H9 (cell line): ENCODE measurements around the gene PRPH. TPM values are rescaled to one million over a fixed set of nuclear protein-coding genes. Genes with fewer than 3 reads are reported as not detected.

Experiments
- DNase-seq: peaks from one replicate; pipeline ENCODE4 v3.0.0-alpha.2; 2017
- H2AFZ ChIP-seq: one replicate; pipeline ENCODE4 v1.6.1; 2013; ENCODE audit warnings: mild to moderate bottlenecking, low read length, control low read depth, moderate library complexity
- H2AK5ac ChIP-seq: 2 replicates; pipeline ENCODE4 v1.6.1; 2013; ENCODE audit warnings: low read length, control low read depth, mixed read lengths; ENCODE audit not compliant: insufficient read length
- H2BK120ac ChIP-seq: one replicate; pipeline ENCODE4 v1.6.1; 2013; ENCODE audit warnings: low read depth, mild to moderate bottlenecking, low read length, control low read depth, inconsistent platforms; ENCODE audit not compliant: poor library complexity, severe bottlenecking
- H2BK12ac ChIP-seq: 2 replicates; pipeline ENCODE4 v1.6.1; 2013; ENCODE audit warnings: low read length, control low read depth, mixed read lengths, low read depth; ENCODE audit not compliant: insufficient read length
- H2BK15ac ChIP-seq: 2 replicates; pipeline ENCODE4 v1.6.1; 2013; ENCODE audit warnings: low read depth, low read length, control low read depth
- H2BK20ac ChIP-seq: one replicate; pipeline ENCODE4 v1.6.1; 2013; ENCODE audit warnings: low read depth, mild to moderate bottlenecking, low read length, control low read depth, inconsistent platforms; ENCODE audit not compliant: poor library complexity, severe bottlenecking
- H2BK5ac ChIP-seq: 2 replicates; pipeline ENCODE4 v1.6.1; 2013; ENCODE audit warnings: low read length, control low read depth, mixed read lengths; ENCODE audit not compliant: insufficient read length
- H3K14ac ChIP-seq: 2 replicates; pipeline ENCODE4 v1.6.1; 2013; ENCODE audit warnings: low read length, control low read depth; ENCODE audit not compliant: insufficient read depth
- H3K18ac ChIP-seq: 2 replicates; pipeline ENCODE4 v1.6.1; 2013; ENCODE audit warnings: low read depth, mild to moderate bottlenecking, mixed read lengths, low read length, control low read depth; ENCODE audit not compliant: insufficient read length
- H3K23ac ChIP-seq: 2 replicates; pipeline ENCODE4 v1.6.1; 2013; ENCODE audit warnings: low read length, control low read depth, mixed read lengths, low read depth; ENCODE audit not compliant: insufficient read length
- H3K23me2 ChIP-seq: 2 replicates; pipeline ENCODE4 v1.6.1; 2013; ENCODE audit warnings: low read depth, mild to moderate bottlenecking, mixed read lengths, low read length, control low read depth; ENCODE audit not compliant: insufficient read length, poor library complexity, severe bottlenecking
- H3K27ac ChIP-seq: 2 replicates; pipeline ENCODE4 v1.5.1; 2013; ENCODE audit warnings: low read length, control low read depth, mixed read lengths, low read depth; ENCODE audit not compliant: insufficient read length
- H3K27me3 ChIP-seq: 2 replicates; pipeline ENCODE4 v1.6.1; 2013; ENCODE audit warnings: low read length, control low read depth, inconsistent platforms; ENCODE audit not compliant: insufficient read depth
- H3K4ac ChIP-seq: 2 replicates; pipeline ENCODE4 v1.6.1; 2013; ENCODE audit warnings: low read depth, mild to moderate bottlenecking, control low read depth, inconsistent platforms, low read length, moderate library complexity
- H3K4me1 ChIP-seq: 2 replicates; pipeline ENCODE4 v1.6.1; 2013; ENCODE audit warnings: low read length, control low read depth, inconsistent platforms; ENCODE audit not compliant: insufficient read depth
- H3K4me2 ChIP-seq: 2 replicates; pipeline ENCODE4 v1.6.1; 2013; ENCODE audit warnings: low read length, control low read depth, mixed read lengths; ENCODE audit not compliant: insufficient read length, insufficient read depth
- H3K56ac ChIP-seq: 2 replicates; pipeline ENCODE4 v1.6.1; 2013; ENCODE audit warnings: low read depth, mild to moderate bottlenecking, mixed read lengths, low read length, control low read depth; ENCODE audit not compliant: insufficient read length
- H3K79me1 ChIP-seq: 2 replicates; pipeline ENCODE4 v1.6.1; 2013; ENCODE audit warnings: low read depth, mild to moderate bottlenecking, moderate library complexity, low read length, control low read depth, inconsistent platforms; ENCODE audit not compliant: insufficient read depth, poor library complexity, severe bottlenecking
- H3K79me2 ChIP-seq: 2 replicates; pipeline ENCODE4 v1.6.1; 2013; ENCODE audit warnings: low read length, control low read depth, inconsistent platforms; ENCODE audit not compliant: insufficient read depth
- H3K9ac ChIP-seq: 2 replicates; pipeline ENCODE4 v1.6.1; 2013; ENCODE audit warnings: low read length, control low read depth, mixed read lengths; ENCODE audit not compliant: insufficient read length; ENCODE audit errors: extremely low read depth
- H3K9me3 ChIP-seq: one replicate; pipeline ENCODE4 v1.6.1; 2013; ENCODE audit warnings: low read depth, low read length, inconsistent platforms; ENCODE audit not compliant: control insufficient read depth
- H3T11ph ChIP-seq: one replicate; pipeline ENCODE4 v1.6.1; 2013; ENCODE audit warnings: mild to moderate bottlenecking, low read length, control low read depth, inconsistent platforms
- H4K20me1 ChIP-seq: one replicate; pipeline ENCODE4 v1.6.1; 2013; ENCODE audit not compliant: control insufficient read depth, insufficient read length, insufficient read depth
- H4K5ac ChIP-seq: 2 replicates; pipeline ENCODE4 v1.6.1; 2013; ENCODE audit warnings: low read depth, mild to moderate bottlenecking, mixed read lengths, low read length, control low read depth; ENCODE audit not compliant: insufficient read length
- H4K8ac ChIP-seq: replicated peaks from 2 replicates; pipeline ENCODE4 v1.6.1; 2013; ENCODE audit warnings: low read length, control low read depth, mixed read lengths, low read depth; ENCODE audit not compliant: insufficient read length
- H4K91ac ChIP-seq: 2 replicates; pipeline ENCODE4 v1.6.1; 2013; ENCODE audit warnings: low read depth, mild to moderate bottlenecking, moderate library complexity, mixed read lengths, low read length, control low read depth; ENCODE audit not compliant: insufficient read length
- H3K27ac Mint-ChIP-seq, 3 experiments: 2 replicates in 2 of 3; 3 replicates in 1 of 3; pipeline ENCODE4 v1.8.0; 2020 to 2021; ENCODE audit warnings: mixed read lengths in 3 of 3, mild to moderate bottlenecking in 1 of 3, moderate library complexity in 1 of 3
- H3K27me3 Mint-ChIP-seq: 2 replicates; pipeline ENCODE4 v1.8.0; 2021; ENCODE audit warnings: low read depth, mild to moderate bottlenecking, moderate library complexity, mixed read lengths
- H3K36me3 Mint-ChIP-seq, 3 experiments: 2 replicates in 2 of 3; 3 replicates in 1 of 3; pipeline ENCODE4 v1.8.0; 2020 to 2021; ENCODE audit warnings: low read depth in 3 of 3, mixed read lengths in 3 of 3; ENCODE audit not compliant: insufficient read depth in 1 of 3
- H3K4me1 Mint-ChIP-seq, 2 experiments: 2 replicates each; pipeline ENCODE4 v1.8.0; 2020; ENCODE audit warnings: mixed read lengths in 2 of 2
- H3K4me3 Mint-ChIP-seq, 2 experiments: 2 replicates in 1 of 2; 3 replicates in 1 of 2; pipeline ENCODE4 v1.8.0; 2020 to 2021; ENCODE audit warnings: mild to moderate bottlenecking in 2 of 2, mixed read lengths in 2 of 2, moderate library complexity in 1 of 2
- H3K9me3 Mint-ChIP-seq, 2 experiments: 2 replicates in 1 of 2; 3 replicates in 1 of 2; pipeline ENCODE4 v1.8.0; 2020; ENCODE audit warnings: mild to moderate bottlenecking in 2 of 2, mixed read lengths in 2 of 2, moderate library complexity in 1 of 2
- CTCF ChIP-seq: fragments of 200-600 bp; sonication (generic); conservative IDR thresholded peaks from 3 replicates; pipeline ENCODE4 v1.8.0; 2021; ENCODE audit warnings: antibody characterized with exemption, mild to moderate bottlenecking
- WGBS: extraction: QIAGEN DNeasy Blood & Tissue Kit; methylation state at CpG from one replicate; pipeline ENCODE4 v1.1.7; 2013; ENCODE audit warnings: missing lambda C conversion rate, low lambda C conversion rate, mixed read lengths; ENCODE audit not compliant: insufficient read length; ENCODE audit errors: extremely low coverage; 5-methylcytosine and 5-hydroxymethylcytosine counted together
- total RNA-seq: library from RNA; stranded (reverse); gene quantifications from 2 replicates; pipeline ENCODE4 v1.2.1, GENCODE V29; 2021

The PRPH gene
- total RNA-seq, 1 experiment from 2014 or later, result 1.1 TPM

GRCh38 chr12:49261721-49262120, 33.2 kb upstream of the PRPH start:
- Histone ChIP-seq H3K27me3 (no peaks in the 10 kb centered on the region), H3K4me2 (no peak overlapping the region)
- no CpG with 5 or more reads among the region's 2 CpGs for WGBS

More at GRCh38 chr12:49261721-49262120, 33.2 kb upstream of the PRPH start:
- Histone ChIP-seq H2BK20ac (no peak overlapping the region), H4K8ac (no peak overlapping the region), H4K5ac (no peak overlapping the region), H3T11ph (no peak overlapping the region), H3K14ac (no peak overlapping the region), H3K27ac (no peak overlapping the region), H3K23ac (no peak overlapping the region), H4K91ac (no peak overlapping the region), H2BK5ac (no peak overlapping the region), H3K79me2 (peaks cover 12% of the 10 kb centered on the region; the same call in 1 of the 2 replicates), H2BK15ac (no peak overlapping the region), H3K18ac (no peak overlapping the region), H3K4ac (no peak overlapping the region), H3K9ac (no peak overlapping the region), H4K20me1 (no peaks in the 10 kb centered on the region), H2AFZ (no peak overlapping the region), H3K4me1 (no peaks in the 10 kb centered on the region), H3K9me3 (no peaks in the 10 kb centered on the region), H2BK120ac (no peak overlapping the region), H3K23me2 (peaks cover 5% of the 10 kb centered on the region), H2BK12ac (no peak overlapping the region), H3K56ac (no peak overlapping the region), H3K79me1 (peaks cover 4% of the 10 kb centered on the region), H2AK5ac (no peak overlapping the region)
- H3K9me3 Mint-ChIP-seq, result no peaks in the 10 kb centered on the region
- H3K27me3 Mint-ChIP-seq, result no peaks in the 10 kb centered on the region; the same call in 1 of the 2 replicates
- peaks cover 5 to 15% (median 11%) of the 10 kb centered on the region in 3 experiments; a peak in 6 of 7 replicates for H3K36me3 Mint-ChIP-seq
- H3K4me1 Mint-ChIP-seq, result peaks cover 13 to 23% of the 10 kb centered on the region in 2 experiments
- DNase-seq, result no peak
- no peak for TF ChIP-seq CTCF
- H3K4me3 Mint-ChIP-seq, result no peak overlapping the region
- no peak overlapping the region for H3K27ac Mint-ChIP-seq
